IMR-90 (cell line): ENCODE measurements around the gene EIF4B. TPM values are rescaled to one million over a fixed set of nuclear protein-coding genes. Genes with fewer than 3 reads are reported as not detected.

ENCODE experiments used
- ATAC-seq: fragments of 200-7000 bp; cut with Tn5 transposase; 2 replicates; pipeline ENCODE4 v1.9.1; 2020; ENCODE audit warnings: low read depth, mild to moderate bottlenecking, moderate library complexity
- BruUV-seq: library from RNA; stranded (reverse); fragments of 400-500 nt; replicated peaks from 2 replicates; lab custom pipeline; 2021; lab: Mats Ljungman, UMichigan
- CTCF ChIA-PET: fragments of 300-600 bp; formaldehyde crosslinking; extraction: SDS; loops from one replicate; lab custom pipeline; 2021; ENCODE audit warnings: antibody characterized with exemption; lab: Yijun Ruan, JAX
- POLR2A ChIA-PET: fragments of 300-600 bp; sonication (Branson Sonifier 250); formaldehyde crosslinking; loops from one replicate; lab custom pipeline; 2022; ENCODE audit warnings: antibody characterized with exemption; ENCODE audit not compliant: unreplicated experiment; lab: Charles Lee
- DNase-seq: peaks from one replicate; pipeline ENCODE4 v3.0.0; 2013
- H2AFZ ChIP-seq: replicated peaks from 2 replicates; pipeline ENCODE3; 2013; ENCODE audit warnings: low read length, mild to moderate bottlenecking; ENCODE audit not compliant: poor library complexity
- H2AK5ac ChIP-seq: 2 replicates; pipeline ENCODE4 v1.6.1; 2013; ENCODE audit warnings: low read depth, low read length, inconsistent platforms
- H2AK9ac ChIP-seq: replicated peaks from 2 replicates; pipeline ENCODE3; 2013; ENCODE audit warnings: mild to moderate bottlenecking, low read depth, low read length, moderate library complexity; ENCODE audit not compliant: poor library complexity
- H2BK120ac ChIP-seq: 2 replicates; pipeline ENCODE4 v1.6.1; 2013; ENCODE audit warnings: low read depth, low read length, inconsistent platforms
- H2BK15ac ChIP-seq: 3 replicates; pipeline ENCODE4 v1.6.1; 2013; ENCODE audit warnings: low read depth, low read length, inconsistent platforms
- H2BK20ac ChIP-seq: 2 replicates; pipeline ENCODE4 v1.6.1; 2013; ENCODE audit warnings: low read depth, mild to moderate bottlenecking, inconsistent platforms, low read length, moderate library complexity
- H2BK5ac ChIP-seq: 2 replicates; pipeline ENCODE4 v1.6.1; 2013; ENCODE audit warnings: mild to moderate bottlenecking, low read depth, low read length, inconsistent platforms; ENCODE audit not compliant: poor library complexity, severe bottlenecking
- H3K14ac ChIP-seq: replicated peaks from 2 replicates; pipeline ENCODE4 v1.6.1; 2013; ENCODE audit warnings: low read depth, low read length, inconsistent platforms
- H3K18ac ChIP-seq: 2 replicates; pipeline ENCODE4 v1.6.1; 2013; ENCODE audit warnings: low read depth, low read length, control low read depth
- H3K23ac ChIP-seq: 2 replicates; pipeline ENCODE4 v1.6.1; 2013; ENCODE audit warnings: low read depth, low read length, inconsistent platforms
- H3K27ac ChIP-seq: 2 replicates; pipeline ENCODE4 v1.5.1; 2013; ENCODE audit warnings: mild to moderate bottlenecking, control low read depth, low read length; ENCODE audit not compliant: insufficient read depth
- H3K27me3 ChIP-seq: 2 replicates; pipeline ENCODE4 v1.6.1; 2013; ENCODE audit warnings: low read length; ENCODE audit not compliant: control insufficient read depth, insufficient read depth
- H3K36me3 ChIP-seq: 2 replicates; pipeline ENCODE4 v1.6.1; 2013; ENCODE audit warnings: low read length, mixed read lengths; ENCODE audit not compliant: control insufficient read depth, insufficient read depth
- H3K4ac ChIP-seq: 2 replicates; pipeline ENCODE4 v1.6.1; 2013; ENCODE audit warnings: low read depth, low read length, inconsistent platforms
- H3K4me1 ChIP-seq: 2 replicates; pipeline ENCODE4 v1.6.1; 2013; ENCODE audit warnings: low read length, mixed read lengths; ENCODE audit not compliant: control insufficient read depth, insufficient read depth
- H3K4me2 ChIP-seq: 2 replicates; pipeline ENCODE4 v1.6.1; 2013; ENCODE audit warnings: low read depth, mild to moderate bottlenecking, control low read depth, low read length, moderate library complexity
- H3K4me3 ChIP-seq: 2 replicates; pipeline ENCODE4 v1.5.1; 2013; ENCODE audit warnings: low read depth, mild to moderate bottlenecking, control low read depth, low read length, moderate library complexity; ENCODE audit not compliant: insufficient read depth
- H3K56ac ChIP-seq: 2 replicates; pipeline ENCODE4 v1.6.1; 2013; ENCODE audit warnings: low read length, inconsistent platforms; ENCODE audit not compliant: insufficient read depth; ENCODE audit errors: extremely low read depth
- H3K79me1 ChIP-seq, 2 experiments: 2 replicates each; pipeline ENCODE4 v1.6.1; 2013; ENCODE audit warnings: low read length in 2 of 2, inconsistent platforms in 1 of 2, low read depth in 1 of 2
- H3K9ac ChIP-seq: 2 replicates; pipeline ENCODE4 v1.6.1; 2013; ENCODE audit warnings: low read depth, low read length, control low read depth
- H3K9me1 ChIP-seq: 2 replicates; pipeline ENCODE4 v1.6.1; 2013; ENCODE audit warnings: low read length, inconsistent platforms; ENCODE audit not compliant: insufficient read depth
- H3K9me3 ChIP-seq: 2 replicates; pipeline ENCODE4 v1.6.1; 2013; ENCODE audit warnings: low read length; ENCODE audit not compliant: control insufficient read depth, insufficient read depth
- H4K20me1 ChIP-seq: 2 replicates; pipeline ENCODE4 v1.6.1; 2013; ENCODE audit warnings: low read length, inconsistent platforms; ENCODE audit not compliant: insufficient read depth
- H4K5ac ChIP-seq: 2 replicates; pipeline ENCODE4 v1.6.1; 2013; ENCODE audit warnings: mild to moderate bottlenecking, low read depth, low read length, control low read depth
- H4K8ac ChIP-seq, 2 experiments: 2 replicates each; pipeline ENCODE4 v1.6.1; 2013; ENCODE audit warnings: low read depth in 2 of 2, low read length in 2 of 2, control low read depth in 1 of 2, inconsistent platforms in 1 of 2
- H4K91ac ChIP-seq: 2 replicates; pipeline ENCODE4 v1.6.1; 2013; ENCODE audit warnings: low read depth, low read length, inconsistent platforms; ENCODE audit not compliant: insufficient read depth
- BHLHE40 ChIP-seq: fragments of 150-350 bp; IDR thresholded peaks from 2 replicates; pipeline ENCODE4 v1.6.1; 2016; ENCODE audit warnings: mild to moderate bottlenecking, low read depth, low read length
- CHD1 ChIP-seq: IDR thresholded peaks from 2 replicates; pipeline ENCODE4 v1.6.1; 2012; ENCODE audit warnings: low read depth, low read length, improper control_type of control experiment
- FOS ChIP-seq: fragments of 150-350 bp; IDR thresholded peaks from 2 replicates; pipeline ENCODE4 v1.6.1; 2016; ENCODE audit warnings: low read depth, low read length
- MAFK ChIP-seq: IDR thresholded peaks from 2 replicates; pipeline ENCODE4 v1.6.1; 2012; ENCODE audit warnings: low read depth, low read length, improper control_type of control experiment
- MAZ ChIP-seq: IDR thresholded peaks from 2 replicates; pipeline ENCODE4 v1.6.1; 2012; ENCODE audit warnings: low read depth, mild to moderate bottlenecking, low read length, improper control_type of control experiment, moderate library complexity, borderline replicate concordance
- MXI1 ChIP-seq: IDR thresholded peaks from 2 replicates; pipeline ENCODE4 v1.6.1; 2012; ENCODE audit warnings: low read depth, mild to moderate bottlenecking, low read length, moderate library complexity, borderline replicate concordance
- NFE2L2 ChIP-seq: fragments of 150-350 bp; IDR thresholded peaks from 2 replicates; pipeline ENCODE4 v1.6.1; 2016; ENCODE audit warnings: low read depth, mild to moderate bottlenecking, low read length
- POLR2A ChIP-seq: IDR thresholded peaks from 2 replicates; pipeline ENCODE4 v1.6.1; 2012; ENCODE audit warnings: mild to moderate bottlenecking, low read depth, low read length
- RFX5 ChIP-seq: IDR thresholded peaks from 2 replicates; pipeline ENCODE4 v1.8.0; 2012; ENCODE audit warnings: low read depth, mild to moderate bottlenecking, low read length, moderate library complexity
- SMC3 ChIP-seq: fragments of 150-350 bp; IDR thresholded peaks from 2 replicates; pipeline ENCODE4 v1.6.1; 2016; ENCODE audit warnings: low read depth, mild to moderate bottlenecking, antibody characterized with exemption, low read length, moderate library complexity
- USF2 ChIP-seq: fragments of 150-350 bp; IDR thresholded peaks from 2 replicates; pipeline ENCODE4 v1.6.1; 2017; ENCODE audit warnings: mild to moderate bottlenecking, antibody characterized with exemption, low read length, low read depth
- WGBS, 2 experiments: methylation state at CpG; one replicate each; pipeline versions ENCODE4 v1.1.5 to v1.1.7; 2013; ENCODE audit warnings: missing lambda C conversion rate in 2 of 2; ENCODE audit not compliant: insufficient read length in 1 of 2; ENCODE audit errors: extremely low coverage in 2 of 2; 5-methylcytosine and 5-hydroxymethylcytosine counted together
- dilution Hi-C: fragments of 300-500 bp; cut with HindIII; formaldehyde crosslinking; loops from one replicate; pipeline ENCODE4 v1.14.3; 2018; ENCODE audit warnings: low sequenced_read_pairs; ENCODE audit not compliant: unreplicated experiment
- in situ Hi-C: fragments of 300-500 bp; cut with MboI; formaldehyde crosslinking; loops from 3 replicates; pipeline ENCODE4 v1.14.3; 2019; ENCODE audit warnings: low sequenced_read_pairs, inconsistent platforms, mixed read lengths
- intact Hi-C: fragments of 100-400 bp; cut with micrococcal nuclease; formaldehyde crosslinking; loops from 2 replicates; pipeline ENCODE4 v1.10.0; 2022
- polyA plus RNA-seq, 3 experiments: library from polyadenylated mRNA; depleted of rRNA; stranded (reverse); fragments of >200 nt; gene quantifications; 2 replicates each; pipeline ENCODE4 v1.2.3, GENCODE V29; 2012; ENCODE audit warnings: low replicate concordance in 1 of 3
- total RNA-seq: library from RNA; depleted of rRNA; stranded (reverse); fragments of >200 nt; gene quantifications from 2 replicates; pipeline ENCODE4 v1.2.3, GENCODE V29; 2012

Gene EIF4B
- total and polyA plus RNA-seq, 2 of the 4 experiments (the other 2 are of a cell fraction): 313 to 671 TPM

DNA sequence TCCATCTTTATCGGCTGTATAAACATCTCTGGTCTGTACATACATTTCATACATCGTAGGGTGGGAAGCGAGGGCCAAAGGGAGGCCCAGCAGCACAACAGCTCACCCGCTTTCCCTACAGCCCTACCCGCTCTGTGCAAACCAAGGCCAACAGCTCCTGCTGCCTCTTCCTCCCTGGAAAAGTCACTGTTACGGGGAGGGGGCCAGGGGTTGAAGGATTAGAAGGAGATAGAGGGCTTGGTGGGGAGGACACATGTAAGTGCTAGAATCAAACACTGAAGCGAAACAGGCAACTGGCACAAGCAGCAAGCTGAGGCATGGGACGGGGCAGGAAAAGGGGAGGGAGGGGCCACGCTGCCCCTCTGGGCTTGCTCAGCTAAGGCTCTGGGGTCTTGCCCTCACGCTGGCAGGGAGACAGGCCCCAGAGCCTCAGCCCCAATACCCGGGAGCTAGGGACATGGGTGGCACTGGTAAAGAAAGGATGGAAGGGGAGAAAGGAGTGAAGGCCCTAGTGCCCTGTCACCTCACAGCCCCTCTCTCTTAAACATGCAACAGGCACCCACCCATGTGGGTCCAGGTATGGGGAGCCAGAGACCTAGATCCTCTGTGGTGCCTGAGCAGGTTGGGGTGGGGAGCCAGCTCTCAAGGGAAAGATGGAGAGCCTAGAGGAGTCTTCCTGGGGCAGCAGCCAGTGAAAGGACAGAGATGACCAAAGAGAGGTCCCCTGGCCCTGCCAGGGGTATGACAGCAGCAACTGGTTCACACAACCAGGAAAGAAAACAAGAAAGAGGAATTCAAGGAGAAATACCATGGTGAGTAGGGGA is 58.6 kb downstream of the EIF4B start:
- H3K27me3 ChIP-seq: no peaks in the 10 kb centered on the region
- peaks cover 0 to 52% of the 10 kb centered on the region in 2 experiments; a peak in 2 of 4 replicates for H3K79me1 ChIP-seq
- no peak overlapping the region; the same call in 1 of the 2 replicates for H3K14ac ChIP-seq
- H2BK120ac ChIP-seq: peak overlapping the region; percentile 40; the same call in 1 of the 2 replicates
- H3K18ac ChIP-seq: no peak overlapping the region
- no peak overlapping the region for H3K4me2 ChIP-seq
- H3K27ac ChIP-seq: peak overlapping the region; percentile 51; the same call in 1 of the 2 replicates
- DNase-seq (no peak), ATAC-seq (no peak)
- H3K4ac ChIP-seq: peak overlapping the region; percentile 58
- peaks cover 5% of the 10 kb centered on the region; the same call in 1 of the 2 replicates for H3K9me1 ChIP-seq
- H3K9ac ChIP-seq: no peak overlapping the region
- peak overlapping the region in 1 of 2 experiments; percentile 26; a peak in 2 of 4 replicates for H4K8ac ChIP-seq
- H3K56ac ChIP-seq: no peak overlapping the region
- H3K4me3 ChIP-seq: no peak overlapping the region
- BruUV-seq: no TSS peak
- no peak overlapping the region; the same call in 1 of the 2 replicates for H4K91ac ChIP-seq
- H2AFZ ChIP-seq: no peak overlapping the region
- no peak overlapping the region for H2BK15ac ChIP-seq
- TF ChIP-seq MAZ (no peak), BHLHE40 (no peak), NFE2L2 (no peak), USF2 (no peak), POLR2A (no peak; the same call in 1 of the 2 replicates), MAFK (no peak), RFX5 (no peak), FOS (no peak), CHD1 (no peak), SMC3 (no peak), MXI1 (no peak)
- no peaks in the 10 kb centered on the region for H3K9me3 ChIP-seq
- H3K4me1 ChIP-seq: peaks cover 30% of the 10 kb centered on the region
- POLR2A ChIA-PET: interaction anchor here (1.6 kb wide), 1 partner anchor 14 kb away, joined by 7 read pairs; the partner anchor contains the start of gene SPRYD3
- dilution Hi-C loops: no loop called here
- intact Hi-C loops: no loop called here
- no peak overlapping the region for H4K5ac ChIP-seq
- WGBS, 2 experiments: 50% methylated on average over 1 of the region's 11 CpGs; no CpG with 5 or more reads in 1 of the 2 experiments
- peaks cover 9% of the 10 kb centered on the region for H4K20me1 ChIP-seq
- H2BK5ac ChIP-seq: no peak overlapping the region
- in situ Hi-C loops: loop anchor here (5.0 kb wide), 1 partner anchor 122 kb away; no protein-coding TSS in a partner anchor
- CTCF ChIA-PET: interaction anchor here (1.3 to 2.6 kb wide), 8 partner anchors 11 to 133 kb away, joined by 4 to 39 read pairs (median 8); partner anchors contain the start of genes IGFBP6 and SOAT2
- H3K36me3 ChIP-seq: peaks cover 61% of the 10 kb centered on the region
- no peak overlapping the region for H2BK20ac ChIP-seq
- H2AK5ac ChIP-seq: no peak overlapping the region; the same call in 1 of the 2 replicates
- peak overlapping the region; percentile 81 for H2AK9ac ChIP-seq
- H3K23ac ChIP-seq: no peak overlapping the region
